GM12872 (cell line): ENCODE results near the gene SPRY4.

Experiments
- TF ChIP-seq, protein P1 (sequence below): IDR thresholded peaks from 3 replicates; pipeline ENCODE4 v1.5.1; 2011; ENCODE audit warnings: low read depth, mild to moderate bottlenecking, low read length, moderate library complexity; ENCODE audit not compliant: insufficient read depth

The SPRY4 gene

DNA sequence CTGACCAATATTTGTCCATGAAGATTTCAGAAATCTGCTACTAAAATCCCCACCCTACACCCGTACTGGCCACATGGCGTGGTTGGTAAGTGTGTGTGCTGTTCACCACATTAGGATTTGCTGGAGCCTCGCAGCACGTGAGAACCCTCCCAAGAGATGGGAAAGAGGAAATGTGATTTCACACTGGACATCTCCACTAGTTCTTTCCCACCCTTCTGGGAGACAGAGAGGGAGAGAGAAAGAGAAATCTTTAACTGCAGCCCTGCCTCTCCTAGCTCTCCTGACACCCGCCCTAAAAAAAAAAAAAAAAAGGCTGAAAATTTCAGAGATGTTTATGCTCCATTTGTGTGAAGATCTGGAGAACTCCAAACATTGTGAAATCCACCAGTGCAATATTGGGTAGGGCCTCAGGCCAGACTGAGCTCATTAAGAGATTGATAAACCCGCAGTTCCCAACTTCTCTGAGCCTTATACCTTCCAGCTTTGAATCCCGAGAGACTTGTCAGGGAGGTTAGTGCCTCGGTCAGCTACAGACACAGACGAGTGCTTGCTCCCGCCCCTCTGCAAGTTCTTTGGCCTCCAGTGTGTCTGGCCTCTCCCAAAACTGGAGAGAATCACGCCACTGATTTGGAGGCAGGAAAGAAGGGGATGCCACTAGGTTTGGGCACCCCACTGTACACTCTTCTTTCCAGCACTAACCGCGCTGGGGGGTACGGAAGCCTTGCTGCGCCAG is 1.9 kb downstream of the SPRY4 start:
- TF ChIP-seq, protein P1, sequence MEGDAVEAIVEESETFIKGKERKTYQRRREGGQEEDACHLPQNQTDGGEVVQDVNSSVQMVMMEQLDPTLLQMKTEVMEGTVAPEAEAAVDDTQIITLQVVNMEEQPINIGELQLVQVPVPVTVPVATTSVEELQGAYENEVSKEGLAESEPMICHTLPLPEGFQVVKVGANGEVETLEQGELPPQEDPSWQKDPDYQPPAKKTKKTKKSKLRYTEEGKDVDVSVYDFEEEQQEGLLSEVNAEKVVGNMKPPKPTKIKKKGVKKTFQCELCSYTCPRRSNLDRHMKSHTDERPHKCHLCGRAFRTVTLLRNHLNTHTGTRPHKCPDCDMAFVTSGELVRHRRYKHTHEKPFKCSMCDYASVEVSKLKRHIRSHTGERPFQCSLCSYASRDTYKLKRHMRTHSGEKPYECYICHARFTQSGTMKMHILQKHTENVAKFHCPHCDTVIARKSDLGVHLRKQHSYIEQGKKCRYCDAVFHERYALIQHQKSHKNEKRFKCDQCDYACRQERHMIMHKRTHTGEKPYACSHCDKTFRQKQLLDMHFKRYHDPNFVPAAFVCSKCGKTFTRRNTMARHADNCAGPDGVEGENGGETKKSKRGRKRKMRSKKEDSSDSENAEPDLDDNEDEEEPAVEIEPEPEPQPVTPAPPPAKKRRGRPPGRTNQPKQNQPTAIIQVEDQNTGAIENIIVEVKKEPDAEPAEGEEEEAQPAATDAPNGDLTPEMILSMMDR: no peak

DNA sequence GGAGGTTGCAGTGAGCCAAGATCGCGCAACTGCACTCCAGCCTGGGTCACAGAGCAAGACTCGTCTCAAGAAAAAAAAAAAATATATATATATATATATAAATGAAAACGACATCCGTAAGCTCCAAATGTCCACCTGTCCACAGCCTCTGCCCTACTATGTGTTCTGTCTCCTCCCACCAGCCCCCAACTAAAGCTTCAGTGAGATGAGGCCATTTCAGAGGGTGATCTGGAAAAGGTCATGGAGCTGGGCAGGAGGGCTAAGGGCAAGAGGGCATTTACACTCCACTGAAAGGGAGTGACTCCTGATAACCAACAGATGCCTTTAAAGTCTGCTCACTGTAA is 2.4 kb downstream of the SPRY4 start:
- TF ChIP-seq, protein P1: no peak

DNA sequence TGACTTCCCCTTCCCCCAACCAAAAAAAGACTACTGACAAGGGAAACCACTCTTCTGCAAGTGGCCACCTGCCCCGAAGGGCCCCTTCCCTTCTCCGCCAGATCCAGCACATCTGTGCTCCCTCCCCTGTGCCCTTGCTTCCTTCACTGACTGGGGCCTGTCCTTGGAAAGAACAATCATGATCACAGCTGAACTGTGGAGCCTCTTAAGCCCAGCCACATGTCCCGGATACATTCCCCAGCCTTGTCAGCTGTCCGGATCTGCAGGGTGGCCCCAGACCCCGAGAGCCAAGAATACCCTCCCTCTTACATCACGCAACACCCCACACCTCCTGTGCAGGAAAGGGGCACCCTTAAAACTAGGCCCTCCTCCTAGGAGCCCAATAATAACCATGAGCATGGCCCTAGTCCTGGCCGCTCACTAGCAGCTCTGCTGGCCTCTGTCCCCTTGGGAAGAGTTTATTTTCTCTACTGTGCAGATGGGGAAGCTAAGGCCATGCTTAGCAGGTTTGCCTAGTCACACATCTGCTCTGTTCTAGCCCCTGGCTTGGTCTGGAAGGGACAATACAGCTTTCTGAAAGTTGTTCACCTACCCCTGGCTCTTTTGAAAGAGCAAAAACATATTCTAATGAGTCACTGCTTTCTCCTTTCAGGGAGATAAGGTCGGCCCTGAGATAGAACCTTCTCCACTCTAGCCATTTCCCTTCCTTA is 3.8 kb downstream of the SPRY4 start:
- TF ChIP-seq, protein P1: no peak

DNA sequence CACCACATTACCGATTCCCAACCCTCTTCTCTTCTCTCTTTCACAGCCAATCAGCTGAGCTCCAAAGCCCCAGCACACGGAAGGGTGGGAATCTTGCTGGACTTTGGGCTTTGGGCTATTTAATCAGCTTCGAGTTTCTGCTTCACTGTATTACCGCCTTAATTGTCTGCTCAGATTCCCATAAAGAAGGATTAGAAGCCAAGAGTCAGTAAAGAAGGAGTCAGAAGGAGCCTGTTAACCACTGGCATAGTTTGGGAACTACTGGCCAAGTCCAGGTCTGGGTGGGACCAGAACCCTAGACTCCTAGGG is 4.4 kb downstream of the SPRY4 start:
- TF ChIP-seq, protein P1: no peak

DNA sequence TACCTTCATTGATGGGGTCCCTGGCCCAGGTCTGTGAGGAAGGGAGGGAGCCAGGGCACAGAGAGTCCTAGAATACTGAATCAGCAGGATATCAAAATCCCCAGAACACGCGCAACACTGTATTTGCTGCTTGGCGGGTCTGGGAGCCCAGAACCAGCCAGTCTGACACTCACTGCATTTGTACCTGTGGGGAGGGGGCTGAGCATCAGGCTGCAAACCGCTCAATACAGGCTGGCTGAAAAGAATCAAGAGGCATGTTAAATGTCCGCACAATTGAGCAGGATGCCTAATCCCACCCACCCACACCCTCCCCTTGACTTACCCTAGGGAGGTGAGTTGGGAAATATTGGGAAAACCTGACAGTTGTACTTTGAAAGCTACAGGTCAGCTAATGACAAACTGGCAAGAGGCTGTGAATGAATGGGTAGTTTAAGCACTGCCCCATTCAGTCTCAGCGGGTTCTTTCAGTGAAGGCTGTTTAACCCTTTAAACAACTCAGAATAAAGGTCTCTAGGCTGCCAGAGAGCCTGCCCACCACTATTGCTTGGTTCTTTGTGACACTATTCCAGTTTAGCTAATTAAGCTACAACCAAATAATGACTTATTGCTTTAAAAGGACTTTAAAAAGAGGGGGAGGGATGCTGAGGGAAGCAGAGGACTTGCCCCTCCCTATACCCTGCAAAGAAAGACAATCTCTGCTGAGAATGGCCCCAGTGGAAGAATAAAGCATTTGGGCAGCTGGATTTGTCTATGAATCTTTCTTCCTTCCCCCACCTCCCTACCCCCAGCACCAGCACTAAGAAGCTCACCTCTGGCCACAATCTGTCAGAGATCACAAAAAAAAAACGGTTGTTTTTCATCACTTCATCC is 5.0 kb downstream of the SPRY4 start:
- TF ChIP-seq, protein P1: no peak

DNA sequence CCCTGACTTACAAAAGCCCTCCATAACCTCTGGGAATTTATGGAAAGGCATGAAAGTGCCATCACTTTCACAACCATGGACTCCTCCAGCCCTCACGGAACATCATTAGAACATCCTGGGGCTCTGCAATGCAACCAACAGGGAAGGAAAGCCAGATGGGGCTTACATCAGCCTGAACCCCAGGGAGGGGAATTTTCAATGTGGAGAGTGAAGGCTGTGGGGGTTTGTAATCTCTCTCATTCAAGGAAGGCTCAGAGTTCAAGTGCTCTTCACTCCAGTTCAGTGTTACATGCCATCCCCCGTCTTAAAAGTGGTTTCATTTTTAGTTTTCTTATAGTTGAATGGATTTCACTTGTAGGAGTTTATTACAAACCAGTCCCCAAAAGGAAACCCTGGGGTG is 5.7 kb downstream of the SPRY4 start:
- TF ChIP-seq, protein P1: no peak

DNA sequence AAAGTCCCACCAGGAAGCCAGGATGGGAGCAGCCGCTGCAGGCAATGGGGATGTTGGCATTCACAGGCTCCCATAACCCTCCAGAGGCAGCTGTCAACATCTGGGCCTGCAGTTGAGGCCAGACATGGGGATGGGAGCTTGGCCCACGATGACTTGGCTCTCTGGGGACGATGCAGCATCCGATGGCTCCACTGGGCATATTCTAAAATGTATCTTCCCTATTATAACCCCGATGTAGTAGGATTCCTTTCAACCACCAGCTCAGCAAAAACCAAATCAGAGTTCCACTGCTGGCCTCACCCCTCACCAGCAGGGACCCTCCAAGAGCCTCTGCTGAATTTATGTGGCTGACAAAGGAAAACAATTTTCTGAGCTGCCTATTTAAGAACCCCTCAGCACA is 7.1 kb downstream of the SPRY4 start:
- TF ChIP-seq, protein P1: peak; percentile 31; the same call in 1 of the 3 replicates
